Mesendoderm (in vitro differentiated cells): ENCODE data around the gene TXNDC8.

Source experiments
- DNase-seq: peaks from one replicate; pipeline ENCODE4 v3.0.0; 2013
- H2AK5ac ChIP-seq: 2 replicates; pipeline ENCODE4 v1.6.1; 2013; ENCODE audit warnings: low read length, inconsistent platforms
- H2BK120ac ChIP-seq: 2 replicates; pipeline ENCODE4 v1.6.1; 2013; ENCODE audit warnings: low read depth, mild to moderate bottlenecking, low read length, moderate library complexity, mixed read lengths
- H2BK15ac ChIP-seq: replicated peaks from 2 replicates; pipeline ENCODE4 v1.6.1; 2013; ENCODE audit warnings: low read depth, mild to moderate bottlenecking, moderate library complexity
- H2BK5ac ChIP-seq: 2 replicates; pipeline ENCODE4 v1.6.1; 2013; ENCODE audit warnings: low read length, inconsistent platforms
- H3K18ac ChIP-seq: 2 replicates; pipeline ENCODE4 v1.6.1; 2013; ENCODE audit warnings: mild to moderate bottlenecking, low read length, mixed read lengths
- H3K23ac ChIP-seq: one replicate; pipeline ENCODE4 v1.6.1; 2013; ENCODE audit warnings: low read length
- H3K27ac ChIP-seq: 2 replicates; pipeline ENCODE4 v1.5.1; 2013; ENCODE audit warnings: low read depth, mild to moderate bottlenecking, inconsistent platforms, low read length, moderate library complexity
- H3K27me3 ChIP-seq: 2 replicates; pipeline ENCODE4 v1.6.1; 2013; ENCODE audit warnings: low read length, control low read depth, mild to moderate bottlenecking, inconsistent platforms; ENCODE audit not compliant: insufficient read depth, poor library complexity
- H3K36me3 ChIP-seq: 2 replicates; pipeline ENCODE4 v1.6.1; 2013; ENCODE audit warnings: low read length, inconsistent platforms; ENCODE audit not compliant: control insufficient read depth, insufficient read depth
- H3K4ac ChIP-seq: one replicate; pipeline ENCODE4 v1.6.1; 2013; ENCODE audit warnings: low read depth, mild to moderate bottlenecking, low read length, moderate library complexity
- H3K4me1 ChIP-seq: 2 replicates; pipeline ENCODE4 v1.6.1; 2013; ENCODE audit warnings: low read depth, low read length, inconsistent platforms; ENCODE audit not compliant: control insufficient read depth
- H3K4me2 ChIP-seq: 2 replicates; pipeline ENCODE4 v1.6.1; 2013; ENCODE audit warnings: low read length
- H3K4me3 ChIP-seq: 2 replicates; pipeline ENCODE4 v1.5.1; 2013; ENCODE audit warnings: mild to moderate bottlenecking, low read length
- H3K56ac ChIP-seq: one replicate; pipeline ENCODE4 v1.6.1; 2013; ENCODE audit warnings: low read length
- H3K79me1 ChIP-seq: 2 replicates; pipeline ENCODE4 v1.6.1; 2013; ENCODE audit warnings: low read length, inconsistent platforms
- H3K79me2 ChIP-seq: 2 replicates; pipeline ENCODE4 v1.6.1; 2013; ENCODE audit warnings: mild to moderate bottlenecking, low read length; ENCODE audit not compliant: control insufficient read depth, insufficient read depth
- H3K9ac ChIP-seq: 2 replicates; pipeline ENCODE4 v1.6.1; 2013; ENCODE audit warnings: low read length, inconsistent platforms
- H4K5ac ChIP-seq: one replicate; pipeline ENCODE4 v1.6.1; 2013; ENCODE audit warnings: low read length
- H4K8ac ChIP-seq: one replicate; pipeline ENCODE4 v1.6.1; 2013; ENCODE audit warnings: low read depth, mild to moderate bottlenecking, control low read depth, low read length, moderate library complexity
- WGBS: extraction: QIAGEN DNeasy Blood & Tissue Kit; methylation state at CpG from one replicate; pipeline ENCODE4 v1.1.7; 2013; ENCODE audit warnings: low lambda C conversion rate, missing lambda C conversion rate; ENCODE audit not compliant: insufficient coverage; ENCODE audit errors: extremely low coverage; 5-methylcytosine and 5-hydroxymethylcytosine counted together

TXNDC8 gene

DNA sequence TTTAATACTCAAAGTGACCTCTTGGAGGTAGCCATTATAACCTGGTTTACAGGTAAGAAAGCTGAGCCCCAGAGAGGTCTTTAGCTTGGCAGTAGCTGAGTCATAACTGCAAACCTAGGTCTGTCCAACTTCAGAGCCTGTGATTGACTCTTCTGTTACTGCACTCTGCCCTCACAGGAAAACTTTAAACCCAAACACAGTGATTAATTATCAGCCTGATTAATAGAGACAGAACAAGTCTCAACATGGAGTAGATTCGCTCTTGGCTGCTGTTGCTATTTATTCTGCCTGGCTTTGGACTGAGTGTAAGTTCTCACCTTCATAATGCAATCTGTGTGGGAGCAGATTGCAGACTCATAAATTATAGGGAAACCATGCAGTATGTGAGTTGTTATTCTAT, 53.9 kb downstream of the TXNDC8 start:
- no peaks in the 10 kb centered on the region for H3K79me2 ChIP-seq
- H3K23ac ChIP-seq: no peak overlapping the region
- no peak overlapping the region for H3K9ac ChIP-seq
- H4K8ac ChIP-seq: no peak overlapping the region
- no peaks in the 10 kb centered on the region for H3K4me1 ChIP-seq
- no peaks in the 10 kb centered on the region for H3K79me1 ChIP-seq
- no CpG with 5 or more reads among the region's 1 CpG for WGBS
- no peak overlapping the region for H3K18ac ChIP-seq
- no peak overlapping the region for H3K4me2 ChIP-seq
- H3K27me3 ChIP-seq: no peaks in the 10 kb centered on the region
- no peak for DNase-seq
- no peak overlapping the region for H2AK5ac ChIP-seq
- H2BK120ac ChIP-seq: no peak overlapping the region
- H2BK15ac ChIP-seq: no peak overlapping the region
- no peak overlapping the region for H3K27ac ChIP-seq
- H2BK5ac ChIP-seq: no peak overlapping the region
- no peak overlapping the region for H3K4me3 ChIP-seq
- H3K36me3 ChIP-seq: no peaks in the 10 kb centered on the region
- no peak overlapping the region for H3K4ac ChIP-seq
- no peak overlapping the region for H3K56ac ChIP-seq
- no peak overlapping the region for H4K5ac ChIP-seq

DNA sequence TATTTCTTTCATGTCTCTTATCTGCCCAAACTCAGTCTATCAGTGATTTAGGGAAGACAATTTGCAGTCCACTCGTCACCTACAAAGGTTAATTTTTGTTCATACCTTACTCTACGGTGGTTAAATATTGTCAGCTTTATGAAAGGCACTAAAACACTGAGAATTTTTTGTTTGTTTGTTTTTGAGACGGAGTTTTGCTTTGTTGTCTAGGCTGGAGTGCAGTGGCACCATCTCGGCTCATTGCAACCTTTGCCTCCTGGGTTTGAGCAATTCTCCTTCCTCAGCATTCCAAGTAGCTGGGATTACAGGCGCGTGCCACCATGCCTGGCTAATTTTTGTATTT, 55.0 kb downstream of the TXNDC8 start:
- no peak overlapping the region for H3K27ac ChIP-seq
- H3K9ac ChIP-seq: no peak overlapping the region
- no peak overlapping the region for H3K4me2 ChIP-seq
- no peak overlapping the region for H2BK120ac ChIP-seq
- no peak for DNase-seq
- no peak overlapping the region for H3K23ac ChIP-seq
- H2BK5ac ChIP-seq: no peak overlapping the region
- H2BK15ac ChIP-seq: no peak overlapping the region
- no peak overlapping the region for H4K8ac ChIP-seq
- H3K4me1 ChIP-seq: no peaks in the 10 kb centered on the region
- no peaks in the 10 kb centered on the region for H3K36me3 ChIP-seq
- no peak overlapping the region for H3K18ac ChIP-seq
- no CpG with 5 or more reads among the region's 6 CpGs for WGBS
- H3K27me3 ChIP-seq: no peaks in the 10 kb centered on the region
- H2AK5ac ChIP-seq: no peak overlapping the region
- H3K79me2 ChIP-seq: no peaks in the 10 kb centered on the region
- H4K5ac ChIP-seq: no peak overlapping the region
- H3K79me1 ChIP-seq: no peaks in the 10 kb centered on the region
- H3K56ac ChIP-seq: no peak overlapping the region
- no peak overlapping the region for H3K4ac ChIP-seq
- H3K4me3 ChIP-seq: no peak overlapping the region

DNA sequence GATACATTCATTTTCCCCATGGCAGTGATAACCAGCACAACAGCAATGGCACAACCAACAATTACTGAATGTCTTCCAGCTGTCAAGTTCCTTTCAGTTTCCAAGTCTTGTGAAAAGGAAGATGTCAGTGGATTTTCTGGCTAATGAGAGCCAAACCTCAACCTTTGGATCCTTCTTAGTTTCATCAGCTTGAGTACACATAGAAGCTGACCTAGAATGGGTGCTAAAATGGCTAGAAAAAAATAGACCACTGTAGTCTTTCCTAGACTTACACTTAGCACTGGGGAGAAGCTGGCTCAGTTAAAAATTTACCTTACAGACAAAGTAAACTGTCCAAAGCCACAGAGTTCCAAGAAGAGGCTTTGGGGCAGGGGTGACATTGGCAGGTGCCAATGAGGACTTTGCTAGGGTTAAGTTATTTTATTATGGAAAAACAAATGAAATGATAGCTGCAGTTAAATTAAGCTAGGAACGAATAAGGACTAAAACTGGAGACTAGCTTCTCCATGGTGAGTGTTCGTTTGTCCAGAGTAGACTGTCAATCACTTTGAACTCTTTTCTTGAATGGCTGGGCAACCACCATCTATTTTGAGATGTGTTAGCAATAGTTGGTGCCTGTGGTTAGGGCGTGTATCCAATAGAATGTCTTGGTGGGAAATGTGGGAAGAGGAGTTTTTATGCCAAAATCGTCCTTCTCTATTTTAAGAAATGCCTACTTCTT, 55.5 kb downstream of the TXNDC8 start:
- H2BK15ac ChIP-seq: no peak overlapping the region
- no peak overlapping the region for H3K4ac ChIP-seq
- no peak overlapping the region for H3K23ac ChIP-seq
- H3K79me1 ChIP-seq: no peaks in the 10 kb centered on the region
- no peak overlapping the region for H2BK5ac ChIP-seq
- no peak for DNase-seq
- no peak overlapping the region for H3K18ac ChIP-seq
- H3K4me3 ChIP-seq: no peak overlapping the region
- no CpG with 5 or more reads among the region's 4 CpGs for WGBS
- H2BK120ac ChIP-seq: no peak overlapping the region
- no peaks in the 10 kb centered on the region for H3K27me3 ChIP-seq
- H3K79me2 ChIP-seq: no peaks in the 10 kb centered on the region
- H3K56ac ChIP-seq: no peak overlapping the region
- H2AK5ac ChIP-seq: no peak overlapping the region
- no peak overlapping the region for H4K5ac ChIP-seq
- no peaks in the 10 kb centered on the region for H3K36me3 ChIP-seq
- H3K4me1 ChIP-seq: no peaks in the 10 kb centered on the region
- no peak overlapping the region for H3K27ac ChIP-seq
- H3K9ac ChIP-seq: no peak overlapping the region
- H4K8ac ChIP-seq: no peak overlapping the region
- H3K4me2 ChIP-seq: no peak overlapping the region

DNA sequence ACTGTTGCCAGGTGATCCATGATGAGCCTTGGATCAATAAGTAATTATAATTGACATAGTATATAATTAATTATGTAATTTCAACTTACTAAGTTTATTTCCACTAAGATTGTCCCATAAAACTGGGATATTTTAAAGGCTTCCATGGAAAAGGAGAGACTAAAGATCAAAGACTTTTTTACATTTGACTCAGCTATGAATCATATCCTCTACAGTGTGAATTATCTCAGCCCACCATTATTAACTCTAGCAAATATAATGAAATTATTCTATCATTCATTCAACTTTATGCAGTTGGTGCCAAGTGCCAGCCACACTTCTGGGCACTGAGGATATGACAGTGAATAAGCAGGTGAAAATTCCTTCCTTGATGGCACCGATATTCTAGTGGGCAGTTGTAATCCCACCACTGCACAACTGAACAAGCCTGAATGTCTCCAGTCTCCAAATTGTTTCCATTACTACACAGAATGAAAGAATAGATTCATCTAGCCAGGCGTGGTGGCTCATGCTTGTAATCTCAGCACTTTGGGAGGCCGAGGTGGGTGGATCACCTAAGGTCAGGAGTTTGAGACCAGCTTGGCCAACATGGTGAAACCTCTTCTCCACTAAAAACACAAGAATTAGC, 59.5 kb downstream of the TXNDC8 start:
- DNase-seq: no peak
- H2BK5ac ChIP-seq: no peak overlapping the region
- H3K18ac ChIP-seq: no peak overlapping the region
- no peak overlapping the region for H3K4me2 ChIP-seq
- no peaks in the 10 kb centered on the region for H3K79me1 ChIP-seq
- H3K27ac ChIP-seq: no peak overlapping the region
- no peak overlapping the region for H4K5ac ChIP-seq
- no CpG with 5 or more reads among the region's 3 CpGs for WGBS
- no peak overlapping the region for H4K8ac ChIP-seq
- no peak overlapping the region for H2AK5ac ChIP-seq
- H3K79me2 ChIP-seq: no peaks in the 10 kb centered on the region
- H3K56ac ChIP-seq: no peak overlapping the region
- no peak overlapping the region for H3K4me3 ChIP-seq
- no peak overlapping the region for H2BK120ac ChIP-seq
- no peaks in the 10 kb centered on the region for H3K27me3 ChIP-seq
- H3K9ac ChIP-seq: no peak overlapping the region
- no peak overlapping the region for H3K4ac ChIP-seq
- no peak overlapping the region for H3K23ac ChIP-seq
- H3K4me1 ChIP-seq: no peaks in the 10 kb centered on the region
- H2BK15ac ChIP-seq: no peak overlapping the region
- no peaks in the 10 kb centered on the region for H3K36me3 ChIP-seq

DNA sequence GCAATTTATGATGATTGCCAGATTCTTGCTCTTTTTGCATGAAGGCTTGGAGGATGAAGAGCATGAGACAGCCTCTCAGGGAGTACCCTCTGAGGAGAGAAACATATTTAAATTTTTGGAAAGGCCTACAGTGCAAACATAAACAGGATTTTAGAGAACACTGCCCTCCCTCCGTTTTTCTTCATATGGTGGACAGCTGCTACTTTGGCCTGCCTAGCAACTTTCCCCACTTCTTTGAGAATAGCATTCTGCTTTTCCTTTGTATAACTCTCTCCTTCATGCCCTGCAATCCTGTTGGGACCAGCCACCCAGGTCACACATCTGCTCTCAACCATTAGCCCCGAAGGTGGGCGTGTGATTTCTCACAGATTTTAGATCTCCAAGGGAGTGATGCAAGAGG, 60.9 kb downstream of the TXNDC8 start:
- Histone ChIP-seq H4K8ac (no peak overlapping the region), H3K27me3 (no peaks in the 10 kb centered on the region), H3K4me2 (no peak overlapping the region), H3K4me1 (no peaks in the 10 kb centered on the region), H3K4me3 (no peak overlapping the region), H3K23ac (no peak overlapping the region), H2BK15ac (no peak overlapping the region), H2BK120ac (no peak overlapping the region), H3K79me1 (no peaks in the 10 kb centered on the region), H2BK5ac (no peak overlapping the region), H3K79me2 (no peaks in the 10 kb centered on the region), H2AK5ac (no peak overlapping the region), H3K4ac (no peak overlapping the region), H3K56ac (no peak overlapping the region), H3K36me3 (no peaks in the 10 kb centered on the region), H3K18ac (no peak overlapping the region), H3K9ac (no peak overlapping the region), H3K27ac (no peak overlapping the region), H4K5ac (no peak overlapping the region)
- no peak for DNase-seq
- no CpG with 5 or more reads among the region's 3 CpGs for WGBS
